LNCAP (cell line): ENCODE results near the gene NBAS.

Experiments
- CTCF ChIP-seq: fragments of 450-650 bp; IDR thresholded peaks from 2 replicates; pipeline ENCODE4 v1.5.1; 2017; ENCODE audit warnings: mild to moderate bottlenecking

The NBAS gene

GRCh38 chr2:15323227-15323626 lies 237.9 kb downstream of the NBAS start:
- no peak for TF ChIP-seq CTCF

GRCh38 chr2:15316370-15316814 lies 244.7 kb downstream of the NBAS start:
- TF ChIP-seq CTCF, result no peak

GRCh38 chr2:15315411-15315810 lies 245.7 kb downstream of the NBAS start:
- TF ChIP-seq CTCF, result no peak

GRCh38 chr2:15313657-15314056 lies 247.5 kb downstream of the NBAS start:
- no peak for TF ChIP-seq CTCF

- no peak for TF ChIP-seq CTCF
Measured at GRCh38 chr2:15311926-15312325, 249.2 kb downstream of the NBAS start.

GRCh38 chr2:15311201-15311907 lies 249.8 kb downstream of the NBAS start:
- no peak for TF ChIP-seq CTCF

- no peak for TF ChIP-seq CTCF
Measured at GRCh38 chr2:15307526-15307925, 253.6 kb downstream of the NBAS start.

- no peak for TF ChIP-seq CTCF
Measured at GRCh38 chr2:15306706-15307105, 254.4 kb downstream of the NBAS start.
